KMS-11 (cell line): Measurements from ENCODE around the gene CLCNKA.
A peak's percentile ranks its signal among the peaks of the same experiment; 100 is the strongest.

Experiments
- H2AFZ ChIP-seq: fragments of 200-600 bp; sonication (generic); 2 replicates; pipeline ENCODE4 v1.6.1; 2016; ENCODE audit warnings: antibody characterized with exemption, mixed run types, low read depth
- H3K27ac ChIP-seq: fragments of 200-600 bp; sonication (generic); 2 replicates; pipeline ENCODE4 v1.6.1; 2016; ENCODE audit warnings: mild to moderate bottlenecking, mixed run types
- H3K27me3 ChIP-seq: fragments of 200-600 bp; sonication (generic); 2 replicates; pipeline ENCODE4 v1.6.1; 2017; ENCODE audit warnings: mild to moderate bottlenecking, low read depth, mixed run types, moderate library complexity; ENCODE audit not compliant: insufficient read depth
- H3K36me3 ChIP-seq: fragments of 200-600 bp; sonication (generic); 2 replicates; pipeline ENCODE4 v1.6.1; 2017; ENCODE audit warnings: mild to moderate bottlenecking, mixed run types; ENCODE audit not compliant: insufficient read depth
- H3K4me1 ChIP-seq: fragments of 200-600 bp; sonication (generic); 2 replicates; pipeline ENCODE4 v1.6.1; 2016; ENCODE audit warnings: mild to moderate bottlenecking, low read depth, mixed run types; ENCODE audit not compliant: poor library complexity, severe bottlenecking
- H3K4me2 ChIP-seq: fragments of 200-600 bp; sonication (generic); 2 replicates; pipeline ENCODE4 v1.7.0; 2016; ENCODE audit warnings: mild to moderate bottlenecking, mixed run types
- H3K4me3 ChIP-seq: fragments of 200-600 bp; sonication (generic); IDR thresholded peaks from 2 replicates; pipeline ENCODE4 v1.6.1; 2017; ENCODE audit warnings: low read depth, low read length, mixed read lengths; ENCODE audit not compliant: insufficient read depth
- H3K79me2 ChIP-seq: fragments of 200-600 bp; sonication (generic); 2 replicates; pipeline ENCODE4 v1.6.1; 2016; ENCODE audit warnings: low read depth, mixed run types; ENCODE audit not compliant: insufficient read depth
- H3K9ac ChIP-seq: fragments of 200-600 bp; sonication (generic); 2 replicates; pipeline ENCODE4 v1.6.1; 2016; ENCODE audit warnings: mild to moderate bottlenecking, mixed run types
- H4K20me1 ChIP-seq: fragments of 200-600 bp; sonication (generic); 2 replicates; pipeline ENCODE4 v1.6.1; 2016; ENCODE audit warnings: mild to moderate bottlenecking, mixed run types; ENCODE audit not compliant: insufficient read depth
- TF ChIP-seq, protein P1 (sequence below): fragments of 200-600 bp; sonication (generic); conservative IDR thresholded peaks from 2 replicates; pipeline ENCODE4 v1.6.1; 2017; ENCODE audit warnings: low read depth, mild to moderate bottlenecking, antibody characterized with exemption, low read length, moderate library complexity, mixed read lengths

Gene CLCNKA

DNA sequence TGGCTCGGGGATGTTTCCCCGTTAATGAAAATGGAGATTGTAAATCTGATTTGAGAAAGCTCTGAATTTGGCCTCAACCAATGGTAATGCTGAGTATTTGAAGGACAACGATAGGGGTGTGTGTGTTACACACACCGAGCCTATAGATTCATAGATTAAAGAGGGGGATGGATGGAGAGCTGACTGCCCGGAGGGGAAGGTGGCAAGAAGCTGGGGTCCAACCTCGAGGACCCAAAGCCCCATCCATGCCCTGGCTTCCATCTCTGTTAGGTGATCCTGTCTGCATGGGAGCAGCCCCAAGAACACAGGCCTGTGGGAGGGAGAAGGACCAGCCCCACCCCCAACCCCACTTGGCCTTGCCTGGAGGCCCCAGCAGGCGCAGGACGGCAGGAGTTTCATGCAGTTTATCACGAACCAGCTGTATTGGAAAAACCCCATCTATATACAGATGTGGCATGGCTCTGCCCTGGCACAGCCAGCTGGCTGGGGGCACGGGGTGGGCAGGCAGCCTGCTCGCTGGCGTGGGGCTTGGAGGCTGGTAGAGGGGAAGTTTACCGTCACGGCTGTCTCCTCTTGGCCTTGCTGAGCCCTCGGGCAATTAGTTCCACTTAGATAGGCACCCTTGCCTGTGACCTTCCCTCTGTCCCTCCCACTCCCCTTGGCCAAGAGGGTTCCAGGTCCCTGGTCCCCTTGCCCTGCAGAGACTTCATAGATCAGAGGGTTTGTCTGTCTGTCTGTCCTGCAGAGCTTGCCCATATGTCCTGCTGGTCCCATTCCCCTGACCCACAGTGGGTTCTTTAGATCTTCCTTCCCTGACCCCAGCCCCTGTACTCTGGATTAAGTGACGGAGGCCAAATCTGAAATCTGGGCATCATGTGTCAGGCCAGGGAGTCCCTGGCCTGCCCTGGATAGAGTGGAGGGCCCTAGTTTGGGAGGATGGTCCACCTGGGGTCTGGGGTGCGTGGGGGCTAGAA, 7.0 kb upstream of the CLCNKA start:
- Histone ChIP-seq H3K36me3 (no peaks in the 10 kb centered on the region), H3K27ac (peak overlapping the region; percentile 69), H3K4me2 (peak overlapping the region; percentile 94), H3K9ac (peak overlapping the region; percentile 76), H3K4me1 (peaks cover 61% of the 10 kb centered on the region), H2AFZ (peak overlapping the region; percentile 16; the same call in 1 of the 2 replicates), H3K79me2 (no peaks in the 10 kb centered on the region), H3K4me3 (no peak overlapping the region), H3K27me3 (no peaks in the 10 kb centered on the region), H4K20me1 (no peaks in the 10 kb centered on the region)
- TF ChIP-seq, protein P1, sequence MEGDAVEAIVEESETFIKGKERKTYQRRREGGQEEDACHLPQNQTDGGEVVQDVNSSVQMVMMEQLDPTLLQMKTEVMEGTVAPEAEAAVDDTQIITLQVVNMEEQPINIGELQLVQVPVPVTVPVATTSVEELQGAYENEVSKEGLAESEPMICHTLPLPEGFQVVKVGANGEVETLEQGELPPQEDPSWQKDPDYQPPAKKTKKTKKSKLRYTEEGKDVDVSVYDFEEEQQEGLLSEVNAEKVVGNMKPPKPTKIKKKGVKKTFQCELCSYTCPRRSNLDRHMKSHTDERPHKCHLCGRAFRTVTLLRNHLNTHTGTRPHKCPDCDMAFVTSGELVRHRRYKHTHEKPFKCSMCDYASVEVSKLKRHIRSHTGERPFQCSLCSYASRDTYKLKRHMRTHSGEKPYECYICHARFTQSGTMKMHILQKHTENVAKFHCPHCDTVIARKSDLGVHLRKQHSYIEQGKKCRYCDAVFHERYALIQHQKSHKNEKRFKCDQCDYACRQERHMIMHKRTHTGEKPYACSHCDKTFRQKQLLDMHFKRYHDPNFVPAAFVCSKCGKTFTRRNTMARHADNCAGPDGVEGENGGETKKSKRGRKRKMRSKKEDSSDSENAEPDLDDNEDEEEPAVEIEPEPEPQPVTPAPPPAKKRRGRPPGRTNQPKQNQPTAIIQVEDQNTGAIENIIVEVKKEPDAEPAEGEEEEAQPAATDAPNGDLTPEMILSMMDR: no peak

DNA sequence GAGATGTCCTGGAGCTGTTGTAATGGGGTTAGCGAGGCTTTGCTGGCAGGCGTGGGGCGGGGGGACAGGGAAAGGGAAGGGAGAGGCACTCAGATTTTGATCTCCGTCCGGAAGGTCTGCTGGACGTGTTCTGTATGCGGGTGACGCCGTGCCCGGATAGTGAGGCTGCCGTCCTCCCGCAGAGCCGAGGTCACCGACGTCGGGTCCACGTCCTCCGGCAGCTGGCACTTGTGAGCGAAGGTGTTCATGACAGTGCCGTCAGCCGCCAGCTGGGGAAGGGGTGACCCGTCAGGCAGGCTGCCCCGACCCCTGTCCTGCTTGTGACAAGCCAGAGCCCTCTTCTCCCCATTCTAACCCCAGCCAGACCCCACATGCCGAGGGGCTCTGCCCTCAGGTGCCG, 6.3 kb upstream of the CLCNKA start:
- Histone ChIP-seq H3K4me1 (peaks cover 65% of the 10 kb centered on the region), H3K27me3 (no peaks in the 10 kb centered on the region; the same call in 1 of the 2 replicates), H3K36me3 (no peaks in the 10 kb centered on the region), H4K20me1 (no peaks in the 10 kb centered on the region), H3K9ac (peak overlapping the region; percentile 76; the same call in 1 of the 2 replicates), H3K27ac (peak overlapping the region; percentile 69), H3K4me2 (peak overlapping the region; percentile 94), H2AFZ (no peak overlapping the region), H3K79me2 (no peaks in the 10 kb centered on the region), H3K4me3 (no peak overlapping the region)
- TF ChIP-seq, protein P1: no peak

DNA sequence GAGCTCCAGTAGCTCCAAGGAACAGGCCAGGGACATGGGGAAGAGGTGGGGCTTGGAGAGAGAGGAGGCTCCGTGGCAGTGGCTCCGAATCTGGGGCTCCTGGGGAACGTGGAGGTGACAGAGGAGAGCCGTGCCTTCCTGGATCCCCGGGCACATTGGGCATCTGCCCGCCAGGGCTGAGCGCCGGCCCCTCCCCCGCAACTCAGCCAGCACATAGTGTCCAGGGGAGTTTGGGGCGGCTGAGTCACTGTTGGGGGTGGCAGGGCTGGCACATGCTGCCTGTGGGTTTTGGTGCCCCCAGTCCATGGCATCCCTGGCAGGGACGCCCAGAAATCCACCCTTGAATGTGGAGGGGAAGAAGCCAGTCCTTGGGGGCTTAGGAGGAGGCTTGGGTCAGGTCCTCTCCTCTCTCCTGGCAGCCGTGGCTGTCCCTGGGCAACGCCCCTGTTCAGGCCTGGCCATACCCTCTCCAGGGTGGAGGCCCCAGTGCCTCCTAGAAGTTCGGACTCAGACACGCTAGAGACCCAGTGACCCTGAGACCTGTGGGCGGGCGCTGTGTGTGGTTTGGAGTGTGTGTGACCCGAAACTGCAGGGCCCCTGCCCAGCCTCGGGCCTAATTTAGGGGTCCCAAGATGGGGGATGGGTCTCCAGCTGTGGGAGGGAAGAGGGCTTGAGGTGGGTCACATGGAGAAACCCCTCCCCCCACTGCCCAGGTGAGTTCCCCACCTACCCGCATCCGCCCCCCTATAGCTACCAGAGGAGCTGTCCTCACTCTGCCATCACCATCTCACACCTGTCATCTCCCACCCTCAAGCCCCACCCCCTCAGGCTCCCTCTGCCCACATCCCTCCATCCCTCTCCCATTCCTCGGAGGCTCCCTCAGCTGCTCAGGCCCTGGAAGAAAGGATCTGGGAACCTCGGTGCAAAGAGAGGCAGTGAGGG, 5.6 kb upstream of the CLCNKA start:
- H3K27me3 ChIP-seq: no peaks in the 10 kb centered on the region; the same call in 1 of the 2 replicates
- no peak overlapping the region; the same call in 1 of the 2 replicates for H2AFZ ChIP-seq
- TF ChIP-seq, protein P1: no peak
- no peaks in the 10 kb centered on the region for H3K36me3 ChIP-seq
- H3K4me1 ChIP-seq: peaks cover 65% of the 10 kb centered on the region
- peak overlapping the region; percentile 94 for H3K4me2 ChIP-seq
- no peak overlapping the region for H3K4me3 ChIP-seq
- H4K20me1 ChIP-seq: no peaks in the 10 kb centered on the region
- H3K9ac ChIP-seq: peak overlapping the region; percentile 22; the same call in 1 of the 2 replicates
- peak overlapping the region; percentile 69; the same call in 1 of the 2 replicates for H3K27ac ChIP-seq
- no peaks in the 10 kb centered on the region for H3K79me2 ChIP-seq

DNA sequence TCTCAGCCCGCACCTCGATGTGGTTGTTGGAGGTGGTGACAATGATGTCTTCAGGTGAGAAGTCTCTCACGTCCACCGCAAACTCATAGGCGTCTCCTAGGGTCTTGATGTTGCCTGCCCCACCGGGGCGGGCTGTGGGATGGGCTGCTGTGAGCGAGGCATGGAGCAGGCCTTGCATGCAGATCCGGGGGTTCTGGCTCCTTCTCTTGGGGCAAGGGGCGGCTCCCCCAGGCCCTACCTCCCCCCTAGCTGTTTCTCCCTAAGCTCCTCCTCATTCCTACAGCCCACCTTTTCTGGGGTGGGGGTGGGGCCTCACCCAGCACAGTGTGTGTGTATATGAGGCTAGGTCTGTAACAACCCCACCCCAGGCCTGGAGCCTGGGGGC, 4.8 kb upstream of the CLCNKA start:
- H4K20me1 ChIP-seq: no peaks in the 10 kb centered on the region
- peak overlapping the region; percentile 94; the same call in 1 of the 2 replicates for H3K4me2 ChIP-seq
- H3K4me1 ChIP-seq: peaks cover 57% of the 10 kb centered on the region
- TF ChIP-seq, protein P1: no peak
- H3K9ac ChIP-seq: no peak overlapping the region
- H3K4me3 ChIP-seq: no peak overlapping the region
- H3K27me3 ChIP-seq: no peaks in the 10 kb centered on the region; the same call in 1 of the 2 replicates
- H3K79me2 ChIP-seq: no peaks in the 10 kb centered on the region
- H3K36me3 ChIP-seq: no peaks in the 10 kb centered on the region
- no peak overlapping the region for H2AFZ ChIP-seq
- no peak overlapping the region for H3K27ac ChIP-seq
